ENCODE results near the gene KRTAP7-1.
A peak's percentile ranks its signal among the peaks of the same experiment; 100 is the strongest.

Gene KRTAP7-1

GRCh38 chr21:30829659-30830058 is at the start of gene KRTAP7-1:
KRTAP7-1 (minus strand) TSS chr21:30829759; CDS start chr21:30829698, 61 bp downstream.
- no peak for DNase-seq

DNA sequence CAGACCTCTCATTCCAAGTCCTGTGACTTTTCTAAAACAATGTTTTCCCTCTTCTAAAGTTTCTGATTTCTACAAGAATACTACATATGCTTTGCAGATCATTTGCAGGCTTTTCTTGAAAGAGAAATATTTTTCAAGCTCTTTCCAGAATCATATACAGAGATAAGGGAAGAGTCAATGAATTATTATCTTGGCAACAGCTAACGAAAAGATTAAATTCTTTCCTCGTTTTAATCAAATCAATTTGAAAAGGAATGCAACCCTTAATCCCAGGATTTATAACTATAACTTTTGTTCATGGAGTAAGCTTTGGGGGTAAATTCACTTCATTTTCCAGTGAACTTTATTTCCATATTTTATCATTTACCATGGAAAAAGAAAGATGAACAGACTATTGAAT is 45.0 kb upstream of the KRTAP7-1 start:
- DNase-seq, result no peak

- DNase-seq, result no peak
Measured at GRCh38 chr21:30847627-30848500, 18.3 kb upstream of the KRTAP7-1 start.

GRCh38 chr21:30842990-30843389 is 13.4 kb upstream of the KRTAP7-1 start:
- no peak for DNase-seq

DNA sequence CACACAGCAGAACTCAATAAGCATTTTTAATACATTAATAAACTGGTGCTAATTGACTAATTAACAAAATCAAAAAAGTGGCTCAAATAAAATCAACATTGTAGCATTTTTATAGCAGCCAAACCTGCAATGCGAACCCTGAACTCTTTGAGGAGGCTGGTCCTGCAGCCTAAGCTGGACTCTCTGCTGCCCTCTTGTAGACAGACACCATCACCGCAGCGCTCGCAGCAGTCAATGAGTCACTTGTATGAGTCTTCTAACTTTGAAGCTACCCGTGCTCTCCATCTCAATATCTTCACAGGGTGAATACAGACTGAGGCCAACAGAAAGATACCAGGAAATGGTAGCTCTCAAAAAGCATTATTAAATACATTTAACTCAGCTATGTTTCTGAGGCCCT is 9.7 kb upstream of the KRTAP7-1 start:
- no peak for DNase-seq

GRCh38 chr21:30838536-30838935 is 9.0 kb upstream of the KRTAP7-1 start:
- no peak for DNase-seq

GRCh38 chr21:30831194-30831765 is 1.7 kb upstream of the KRTAP7-1 start:
- peak; percentile 16 for DNase-seq

DNA sequence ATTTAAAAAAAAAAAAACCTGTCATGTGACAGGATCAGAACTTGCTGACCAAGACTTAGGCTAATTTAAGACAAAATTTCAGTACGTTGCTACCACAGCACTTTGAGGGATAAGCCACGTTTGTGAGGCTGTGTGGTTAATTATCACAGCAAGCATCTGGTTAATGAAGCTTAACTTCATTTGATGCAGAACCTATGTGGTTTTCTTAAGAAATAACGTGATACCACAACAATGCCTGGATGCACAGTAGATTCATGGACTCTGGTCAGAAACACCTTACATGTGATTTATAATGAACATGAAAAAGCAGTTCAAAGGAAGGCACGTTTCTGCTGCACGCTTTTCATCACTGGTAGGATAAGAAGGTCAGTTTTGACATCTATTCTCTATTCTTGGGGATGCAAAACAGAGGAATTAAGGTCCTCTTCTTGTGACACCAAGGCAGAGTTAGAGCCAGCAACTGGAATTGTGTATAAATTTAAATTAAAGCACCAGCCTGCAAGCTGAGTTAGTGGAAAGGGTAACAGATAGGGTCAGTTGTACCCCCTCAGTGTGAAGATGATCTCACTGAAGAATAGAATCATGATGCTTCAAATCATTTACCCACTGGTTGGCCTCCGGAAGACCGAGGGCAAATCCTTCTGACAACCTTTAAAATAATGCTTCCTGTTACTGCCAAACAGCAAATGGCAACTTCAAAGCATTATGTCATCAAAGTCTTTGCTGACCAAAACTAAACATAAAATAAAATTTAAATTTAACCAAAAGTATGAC is 10.5 kb downstream of the KRTAP7-1 start:
- no peak for DNase-seq

DNA sequence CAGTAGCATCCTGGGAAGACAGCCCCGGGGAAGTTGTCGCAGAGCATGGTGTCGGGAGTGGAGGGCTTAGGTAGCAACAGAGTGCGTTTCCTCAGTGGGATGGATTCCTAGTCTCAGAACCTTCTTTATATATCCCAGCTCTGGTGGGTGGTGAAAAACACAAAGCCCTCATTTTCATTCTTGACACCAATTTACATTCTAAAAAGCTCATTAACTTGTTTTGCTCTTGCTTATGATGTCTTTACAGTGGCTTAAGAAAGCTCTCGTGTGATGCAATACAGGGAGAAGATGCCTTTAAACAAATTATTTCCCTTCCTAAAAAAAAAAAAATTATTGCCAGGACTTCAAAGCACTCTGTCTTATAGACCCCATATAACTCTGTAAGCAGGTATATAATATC is 16.4 kb downstream of the KRTAP7-1 start, which contains the start of gene KRTAP8-1:
KRTAP8-1 (minus strand) TSS at position 101 of the 400 bp plus-strand sequence; CDS start at position 47, 54 bp downstream.
- DNase-seq, result no peak

DNA sequence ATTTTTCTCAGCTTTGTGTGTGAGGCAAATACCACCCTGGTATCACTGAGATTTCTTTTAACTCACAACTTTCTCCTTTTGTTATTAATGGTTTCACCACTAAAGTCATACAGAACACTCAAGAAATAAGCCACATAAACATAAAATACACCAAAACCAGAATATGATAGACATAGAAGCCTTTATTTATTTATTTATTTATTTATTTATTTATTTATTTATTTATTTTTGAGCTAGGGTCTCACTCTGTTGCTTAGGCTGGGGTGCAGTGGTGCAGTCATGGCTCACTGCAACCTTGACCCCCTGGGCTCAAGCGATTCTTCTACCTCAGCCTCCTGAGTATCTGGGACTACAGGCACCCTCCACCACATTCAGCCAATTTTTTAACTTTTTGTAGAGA is 29.0 kb downstream of the KRTAP7-1 start:
- no peak for DNase-seq

- no peak for DNase-seq
Measured at GRCh38 chr21:30793581-30794314, 35.8 kb downstream of the KRTAP7-1 start.

DNA sequence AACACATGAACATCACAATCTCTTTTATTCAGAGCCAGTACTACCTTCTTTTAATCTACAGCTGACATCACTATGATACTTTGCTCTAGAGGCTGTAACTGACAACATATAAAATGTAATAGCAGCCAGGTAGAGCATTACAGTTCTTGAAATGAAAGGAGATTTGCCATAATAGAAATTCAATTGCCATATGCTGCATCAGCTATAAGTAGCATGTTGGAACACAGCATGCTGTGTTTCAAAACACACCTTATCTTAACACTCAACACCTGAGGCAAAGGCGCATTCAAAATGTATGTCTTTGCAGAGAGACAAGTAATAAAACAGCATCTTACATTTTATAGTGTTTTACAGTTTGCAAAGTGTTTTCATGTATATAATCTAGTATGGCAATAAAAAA is 50.3 kb downstream of the KRTAP7-1 start:
- no peak for DNase-seq
